ENCODE results near the gene IL1RAPL2. TPM values are rescaled to one million over a fixed set of nuclear protein-coding genes. Genes with fewer than 3 reads are reported as not detected.
"Not testable (repeated sequence)": the region's sequence is repeated elsewhere in the genome, so short reads cannot be mapped to it uniquely, and the experiment has no call there.

The IL1RAPL2 gene
- total RNA-seq, 1 donor from 2014 or later, result 0.13 TPM

DNA sequence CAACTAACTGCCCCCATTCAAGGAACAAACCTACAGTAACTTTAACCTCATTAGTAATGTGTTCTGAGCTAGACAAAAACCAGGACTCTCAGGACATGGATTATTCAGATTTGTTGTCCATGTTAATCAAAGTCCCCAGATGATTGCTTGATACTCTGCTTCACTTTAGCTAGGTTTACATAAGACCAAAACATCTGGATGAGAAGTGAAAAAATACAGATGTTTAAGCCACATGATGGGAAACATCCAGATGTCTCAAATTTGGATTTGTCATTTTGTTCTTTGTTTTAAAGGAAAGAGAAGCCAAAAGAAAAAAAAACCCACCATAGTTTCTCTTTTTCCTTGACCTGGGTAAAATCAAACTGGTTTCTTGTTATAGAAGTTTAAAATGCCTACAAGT lies 1207.8 kb downstream of the IL1RAPL2 start:
- no peak for DNase-seq (ENCODE audit: low read depth in 2 of 2)

DNA sequence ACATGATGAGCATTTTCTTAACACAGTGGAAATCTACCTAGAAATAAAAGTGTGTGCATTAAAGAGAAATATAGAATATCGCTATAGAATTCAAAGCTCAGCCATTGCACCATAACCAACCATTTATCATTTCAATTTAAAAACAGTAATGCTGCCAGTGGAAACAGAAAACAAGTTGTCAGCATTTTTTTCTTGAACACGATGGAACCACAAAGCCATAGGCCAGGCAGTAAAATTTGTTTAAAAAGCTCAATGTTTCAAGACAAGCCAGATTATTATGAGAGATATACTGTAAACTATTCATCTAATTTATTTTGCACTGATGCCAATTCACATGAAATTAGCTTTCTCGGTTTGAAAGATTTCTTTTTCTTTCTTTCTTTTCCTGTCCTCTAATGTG lies 1209.7 kb downstream of the IL1RAPL2 start:
- no peak for DNase-seq (ENCODE audit: low read depth in 2 of 2)

DNA sequence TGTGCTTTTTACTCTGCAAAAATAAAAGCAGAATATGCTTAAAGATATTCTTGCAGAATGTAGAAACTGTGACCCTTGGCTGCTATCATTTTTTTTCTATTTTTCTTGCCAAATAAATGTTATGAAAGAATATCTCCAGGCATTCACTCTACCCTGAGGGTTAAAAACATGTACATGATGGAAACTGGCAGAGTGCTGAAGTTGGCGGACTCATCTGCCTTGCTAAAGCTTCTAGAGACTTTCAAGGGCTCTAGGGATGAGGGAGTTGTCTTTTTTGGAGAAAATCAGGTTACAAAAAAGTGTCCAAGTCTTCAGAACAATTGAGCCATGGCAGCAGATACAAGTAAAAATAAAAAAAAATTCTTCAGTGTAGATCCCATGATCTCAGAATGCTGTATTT lies 1215.8 kb downstream of the IL1RAPL2 start:
- DNase-seq (ENCODE audit: low read depth in 2 of 2), result no peak

DNA sequence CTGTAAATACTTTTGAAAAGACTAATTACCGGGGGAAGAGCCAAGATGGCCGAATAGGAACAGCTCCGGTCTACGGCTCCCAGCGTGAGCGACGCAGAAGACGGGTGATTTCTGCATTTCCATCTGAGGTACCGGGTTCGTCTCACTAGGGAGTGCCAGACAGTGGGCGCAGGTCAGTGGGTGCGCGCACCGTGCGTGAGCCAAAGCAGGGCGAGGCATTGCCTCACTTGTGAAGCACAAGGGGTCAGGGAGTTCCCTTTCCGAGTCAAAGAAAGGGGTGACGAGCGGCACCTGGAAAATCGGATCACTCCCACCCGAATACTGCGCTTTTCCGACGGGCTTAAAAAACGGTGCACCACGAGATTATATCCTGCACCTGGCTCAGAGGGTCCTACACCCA lies 1230.9 kb downstream of the IL1RAPL2 start:
- DNase-seq (ENCODE audit: low read depth in 2 of 2), result not testable (repeated sequence)

DNA sequence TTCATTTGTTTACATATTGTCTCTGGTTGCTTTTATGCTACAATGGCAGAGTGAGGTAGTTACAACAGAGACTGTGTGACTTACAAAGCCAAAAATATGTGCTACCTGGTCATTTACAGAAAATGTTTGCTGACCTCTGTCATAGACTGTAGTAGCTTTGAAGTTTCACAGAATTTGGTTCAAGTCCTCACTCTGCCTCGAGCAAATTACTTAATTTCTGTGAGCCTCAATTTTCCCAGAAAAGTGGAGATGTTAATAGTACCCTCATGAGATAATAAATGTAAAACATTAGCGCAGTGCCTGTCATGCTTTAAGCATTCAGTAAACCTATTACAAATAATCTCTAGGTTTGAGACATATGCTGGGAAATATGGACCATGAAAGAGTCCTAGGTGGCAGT lies 1237.9 kb downstream of the IL1RAPL2 start:
- DNase-seq (ENCODE audit: low read depth in 2 of 2), result no peak

DNA sequence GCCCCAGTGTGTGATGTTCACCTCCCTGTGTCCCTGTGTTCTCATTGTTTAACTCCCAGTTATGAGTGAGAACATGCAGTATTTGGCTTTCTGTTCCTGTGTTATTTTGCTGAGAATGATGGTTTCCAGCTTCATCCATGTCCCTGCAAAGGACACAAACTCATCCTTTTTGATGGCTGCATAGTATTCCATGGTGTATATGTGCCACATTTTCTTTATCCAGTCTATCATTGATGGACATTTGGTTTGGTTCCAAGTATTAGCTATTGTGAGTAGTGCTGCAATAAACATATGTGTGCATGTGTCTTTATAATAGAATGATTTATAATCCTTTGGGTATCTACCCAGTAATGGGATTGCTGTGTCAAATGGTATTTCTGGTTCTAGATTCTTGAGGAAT lies 1239.7 kb downstream of the IL1RAPL2 start:
- not testable (repeated sequence) for DNase-seq (ENCODE audit: low read depth in 2 of 2)

DNA sequence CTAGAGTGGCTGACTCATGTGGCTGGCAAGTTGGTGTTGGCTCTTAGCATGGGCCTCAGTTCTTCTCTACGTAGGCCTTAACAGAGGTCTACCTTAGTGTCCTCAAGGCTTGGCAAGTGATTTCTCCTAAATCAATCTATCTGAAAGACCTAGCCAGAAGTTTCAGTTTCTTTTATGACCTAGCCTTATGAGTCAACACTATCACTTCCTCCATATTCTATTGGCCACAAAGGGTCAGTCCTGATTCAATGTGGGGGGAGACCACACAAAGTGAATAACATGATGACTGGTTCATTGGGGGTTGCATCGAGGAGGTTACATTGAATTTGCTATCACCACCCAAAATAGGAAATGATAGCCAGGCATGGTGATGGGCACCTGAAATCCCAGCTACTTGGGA lies 1250.5 kb downstream of the IL1RAPL2 start:
- DNase-seq (ENCODE audit: low read depth in 2 of 2), result no peak
